Epithelial cell of proximal tubule (primary cell): Measurements from ENCODE around the gene RNF217. TPM values are rescaled to one million over a fixed set of nuclear protein-coding genes. Genes with fewer than 3 reads are reported as not detected.

Experiments used
- DNase-seq: peaks from one replicate; pipeline ENCODE4 v3.0.0-alpha.2; 2011; ENCODE audit warnings: low read depth
- H3K4me3 ChIP-seq: 2 replicates; pipeline ENCODE4 v1.5.1; 2011; ENCODE audit warnings: low read depth, mild to moderate bottlenecking, low read length
- total RNA-seq: library from RNA; depleted of rRNA; stranded (reverse); fragments of >200 nt; gene quantifications from 2 replicates; pipeline ENCODE4 v1.2.3, GENCODE V29; 2015
- TF ChIP-seq, protein P1 (sequence below): conservative IDR thresholded peaks from 2 replicates; pipeline ENCODE4 v1.5.1; 2012; ENCODE audit warnings: low read depth, mild to moderate bottlenecking, low read length

The RNF217 gene
- total RNA-seq, 1 donor from 2014 or later = 12.6 TPM

DNA sequence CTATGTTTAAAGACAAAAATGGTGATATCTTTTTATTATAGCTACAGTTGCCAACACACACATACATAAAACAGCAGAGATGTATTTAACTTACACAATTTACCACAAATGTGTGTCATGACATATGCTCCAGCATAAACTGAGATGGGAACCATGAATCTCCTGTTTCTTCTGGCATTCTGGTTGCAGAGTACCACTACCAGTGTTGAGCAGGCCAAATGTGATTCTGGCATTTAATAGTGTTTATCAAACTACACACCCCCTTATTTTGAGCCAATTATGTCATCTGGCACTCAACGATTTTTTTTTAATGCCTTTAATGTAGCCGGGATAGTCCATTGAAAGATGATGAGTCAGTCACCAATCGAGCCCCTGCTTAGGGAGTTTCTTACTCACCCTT is 132.3 kb downstream of the RNF217 start:
- H3K4me3 ChIP-seq = no peak overlapping the region
- TF ChIP-seq, protein P1, sequence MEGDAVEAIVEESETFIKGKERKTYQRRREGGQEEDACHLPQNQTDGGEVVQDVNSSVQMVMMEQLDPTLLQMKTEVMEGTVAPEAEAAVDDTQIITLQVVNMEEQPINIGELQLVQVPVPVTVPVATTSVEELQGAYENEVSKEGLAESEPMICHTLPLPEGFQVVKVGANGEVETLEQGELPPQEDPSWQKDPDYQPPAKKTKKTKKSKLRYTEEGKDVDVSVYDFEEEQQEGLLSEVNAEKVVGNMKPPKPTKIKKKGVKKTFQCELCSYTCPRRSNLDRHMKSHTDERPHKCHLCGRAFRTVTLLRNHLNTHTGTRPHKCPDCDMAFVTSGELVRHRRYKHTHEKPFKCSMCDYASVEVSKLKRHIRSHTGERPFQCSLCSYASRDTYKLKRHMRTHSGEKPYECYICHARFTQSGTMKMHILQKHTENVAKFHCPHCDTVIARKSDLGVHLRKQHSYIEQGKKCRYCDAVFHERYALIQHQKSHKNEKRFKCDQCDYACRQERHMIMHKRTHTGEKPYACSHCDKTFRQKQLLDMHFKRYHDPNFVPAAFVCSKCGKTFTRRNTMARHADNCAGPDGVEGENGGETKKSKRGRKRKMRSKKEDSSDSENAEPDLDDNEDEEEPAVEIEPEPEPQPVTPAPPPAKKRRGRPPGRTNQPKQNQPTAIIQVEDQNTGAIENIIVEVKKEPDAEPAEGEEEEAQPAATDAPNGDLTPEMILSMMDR = no peak
- no peak for DNase-seq

DNA sequence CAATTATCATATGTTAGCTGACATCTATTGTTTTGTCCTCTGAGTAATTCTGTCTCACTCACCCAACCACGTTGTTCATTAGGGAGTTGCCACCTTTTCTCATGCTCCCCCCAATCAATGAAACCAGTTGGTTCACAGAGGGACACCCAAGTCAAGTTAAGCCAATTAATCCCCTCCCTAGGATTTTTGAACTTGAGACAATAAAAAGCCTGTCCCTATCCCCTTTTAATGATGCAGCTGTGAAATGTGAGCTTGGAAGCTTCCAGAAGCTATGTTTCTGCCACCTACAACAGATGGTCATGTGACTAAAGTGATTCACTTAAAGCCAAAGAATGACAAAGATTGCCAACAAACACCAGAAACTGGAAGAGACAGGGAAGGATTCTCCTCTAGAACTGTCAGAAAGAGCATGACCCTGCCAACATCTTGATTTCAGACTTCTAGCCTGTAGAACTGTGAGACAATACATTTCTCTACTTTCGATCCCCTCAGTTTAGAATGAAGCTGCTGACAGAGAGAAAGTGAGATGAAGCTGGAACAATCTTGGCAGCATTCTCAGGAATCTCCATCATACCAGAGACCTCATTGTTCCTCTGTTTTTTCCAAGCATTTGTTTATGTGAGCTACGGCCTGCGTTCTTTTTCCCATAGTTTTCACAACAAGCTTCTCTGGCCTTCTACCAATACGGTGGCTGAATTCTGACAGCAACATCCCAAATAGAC is 133.5 kb downstream of the RNF217 start:
- TF ChIP-seq, protein P1 = no peak
- no peak overlapping the region for H3K4me3 ChIP-seq
- DNase-seq = peak; percentile 30

DNA sequence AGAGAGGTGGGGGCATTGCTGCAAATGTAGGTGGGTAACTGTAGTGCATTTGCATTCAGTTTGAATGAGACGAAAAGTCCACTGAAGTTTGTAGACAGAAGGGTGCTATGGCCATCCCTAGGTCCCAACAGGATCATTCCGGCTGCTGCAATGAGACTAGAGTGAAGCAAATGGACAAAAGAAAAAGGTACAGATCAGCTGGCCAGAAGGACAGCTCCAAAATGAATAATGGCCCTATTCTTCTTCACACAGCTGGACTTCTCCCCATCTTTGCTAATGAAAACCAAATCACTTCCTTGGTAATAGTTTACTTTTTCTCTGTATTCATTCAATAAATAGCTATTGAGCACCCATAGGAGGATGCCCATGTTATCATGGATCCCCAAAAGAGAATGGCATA is 134.9 kb downstream of the RNF217 start:
- TF ChIP-seq, protein P1 = no peak
- no peak for DNase-seq
- H3K4me3 ChIP-seq = no peak overlapping the region

DNA sequence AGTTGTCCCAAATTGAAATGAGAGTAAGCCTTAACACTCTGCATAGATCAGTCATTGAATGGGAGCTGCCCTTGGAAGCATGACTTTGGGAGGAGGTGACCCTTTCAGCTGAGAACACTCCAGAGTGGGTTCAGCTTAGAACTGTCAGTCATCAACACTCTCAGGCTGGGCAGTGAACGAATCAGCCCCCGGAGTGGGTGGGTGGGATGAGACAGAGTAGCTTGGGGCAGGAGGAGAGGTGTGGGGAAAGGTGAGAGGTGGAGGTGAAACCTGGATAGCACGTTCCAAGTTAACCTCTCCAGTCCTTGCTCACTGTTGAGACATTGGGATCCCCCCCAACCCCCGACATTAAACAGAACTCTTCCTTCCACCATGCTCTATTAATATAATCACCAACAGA is 136.0 kb downstream of the RNF217 start:
- TF ChIP-seq, protein P1 = no peak
- DNase-seq = no peak
- H3K4me3 ChIP-seq = no peak overlapping the region

DNA sequence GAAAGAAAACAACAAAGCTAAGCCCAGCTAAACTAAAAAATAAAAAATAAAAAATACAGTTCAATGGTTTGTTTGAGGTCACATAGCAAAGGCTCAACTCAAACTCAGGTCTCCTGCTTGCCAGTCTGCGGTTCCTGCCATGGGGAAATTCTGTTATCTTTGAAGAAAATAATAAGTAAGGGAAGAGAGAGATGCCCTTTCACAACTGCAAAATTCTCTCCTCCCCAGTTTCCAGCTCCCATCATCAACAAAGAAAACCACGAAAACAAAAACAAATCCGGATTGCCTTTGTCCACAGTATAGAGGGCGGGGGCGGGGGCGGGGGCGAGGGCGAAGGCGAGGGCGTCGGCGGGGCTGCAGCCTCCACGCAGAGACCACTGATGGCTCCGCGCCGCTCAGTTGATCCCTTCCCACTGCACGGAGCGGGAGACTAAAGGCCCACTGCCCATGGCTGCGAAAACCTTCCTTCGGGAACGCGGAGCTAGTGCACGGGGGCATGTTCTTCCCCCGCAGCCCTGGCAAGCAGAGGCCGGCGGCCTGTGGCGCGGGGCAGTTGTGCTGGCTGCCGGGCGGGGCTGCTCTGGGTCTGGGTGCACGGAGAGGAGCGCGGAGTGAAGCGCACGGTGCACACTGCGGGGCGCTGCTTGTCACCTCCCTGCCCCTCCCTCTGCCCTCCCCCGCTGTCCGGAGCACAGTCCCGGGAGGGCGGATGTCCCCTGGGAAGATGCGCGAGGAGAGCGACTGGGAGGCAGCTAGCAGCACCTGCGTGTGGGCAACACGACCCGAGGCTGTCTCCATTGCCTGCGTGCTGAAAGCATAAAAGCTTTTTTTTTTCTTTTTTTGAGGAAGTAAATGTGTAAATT is 137.2 kb downstream of the RNF217 start:
- TF ChIP-seq, protein P1 = peak; percentile 6
- no peak for DNase-seq
- peak overlapping the region; percentile 61 for H3K4me3 ChIP-seq

DNA sequence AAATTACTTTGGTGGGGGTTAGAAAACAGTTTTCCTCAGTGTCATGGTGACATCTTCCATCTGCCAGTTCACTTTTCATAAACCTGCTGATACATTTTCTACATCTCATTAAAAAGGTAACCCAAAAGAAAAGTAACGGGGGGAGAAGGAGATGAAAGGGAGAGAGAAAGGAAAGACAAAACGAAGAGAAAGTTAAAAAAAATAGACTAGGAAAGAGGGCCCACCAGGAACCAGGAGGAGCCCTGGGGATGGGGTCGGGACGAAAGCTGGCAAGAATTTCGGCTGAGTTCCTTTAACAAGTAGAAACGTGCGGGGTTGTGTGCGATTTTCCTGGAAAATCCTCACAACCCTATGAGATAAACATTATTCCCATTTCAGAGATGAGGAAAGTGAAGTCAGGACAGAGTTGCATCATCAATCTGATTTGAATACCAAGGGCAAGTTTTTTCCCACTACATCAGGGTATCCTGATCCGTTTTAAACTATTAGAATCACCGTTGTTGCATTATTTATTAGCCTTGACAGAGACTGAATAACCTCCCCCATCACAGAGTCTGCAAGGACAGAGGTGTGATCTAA is 137.9 kb downstream of the RNF217 start:
- H3K4me3 ChIP-seq = peak overlapping the region; percentile 61
- no peak for DNase-seq
- TF ChIP-seq, protein P1 = no peak
